Measurements from ENCODE around the gene PLAC9. TPM values are rescaled to one million over a fixed set of nuclear protein-coding genes. Genes with fewer than 3 reads are reported as not detected.

The PLAC9 gene
- 43.8 TPM for total RNA-seq

DNA sequence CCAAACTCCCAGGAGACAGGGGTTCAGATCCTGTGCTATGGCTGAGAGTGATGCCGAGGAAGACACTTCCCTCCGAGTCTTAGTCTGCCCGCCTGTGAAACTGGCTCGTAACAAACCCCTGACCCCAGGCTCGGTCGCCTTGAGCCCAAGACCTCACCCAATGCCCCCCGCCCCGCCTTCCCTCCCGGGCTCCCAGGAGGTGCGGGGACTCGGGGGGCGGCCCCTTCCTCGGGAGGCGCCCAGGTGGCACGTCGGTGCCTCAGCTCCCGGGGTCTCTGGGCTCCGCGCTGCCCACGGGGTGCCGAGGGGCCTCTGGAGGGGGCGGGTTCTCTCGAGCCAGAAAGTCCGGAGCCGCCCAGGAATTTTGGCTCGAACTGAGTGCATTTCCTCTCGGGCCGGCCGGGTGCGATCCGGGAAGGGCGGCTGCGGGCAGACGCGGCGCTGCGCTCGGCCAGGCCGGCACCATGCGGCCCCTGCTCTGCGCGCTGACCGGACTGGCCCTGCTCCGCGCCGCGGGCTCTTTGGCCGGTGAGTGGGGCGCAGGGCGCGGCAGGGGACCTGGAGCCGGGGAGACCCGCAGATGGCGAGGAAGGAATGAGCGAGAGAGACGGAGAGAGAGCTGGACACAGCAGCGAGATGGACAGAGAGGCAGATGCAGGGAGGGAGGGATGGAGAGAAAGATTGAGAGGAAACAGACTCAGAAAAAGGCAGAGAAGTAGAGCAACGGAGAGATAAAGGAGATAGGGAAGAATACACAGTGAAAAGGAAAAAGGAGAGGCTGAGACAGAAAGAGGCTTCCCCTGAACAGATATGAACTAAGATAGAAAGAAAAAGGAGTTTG, at the start of gene PLAC9:
Gene PLAC9 (plus strand): TSS at position 432 of the 841 bp plus-strand sequence. CDS start 33 bp downstream, at position 465.

Other genes starting within 250 kb of the PLAC9 start
- 1.1 TPM for gene SFTPD, start 183.6 kb upstream of the PLAC9 start, total RNA-seq
- 25.6 TPM for gene TMEM254, start 54.1 kb upstream of the PLAC9 start, total RNA-seq
- 44.0 TPM for gene ANXA11, start 72.8 kb downstream of the PLAC9 start, total RNA-seq
- gene MAT1A, start 156.9 kb downstream of the PLAC9 start, total RNA-seq: 0.38 TPM
- not detected for gene DYDC1, start 224.0 kb downstream of the PLAC9 start, total RNA-seq
- 2.3 TPM for gene DYDC2, start 224.1 kb downstream of the PLAC9 start, total RNA-seq